ENCODE measurements around the gene COL8A2.

GRCh38 chr1:36118447-36119204, 6.4 kb downstream of the COL8A2 start:
- no peak for TF ChIP-seq CTCF (IDR thresholded peaks at IDR 0.05; ENCODE audit: insufficient read depth, low read length)
- TF ChIP-seq REST (IDR thresholded peaks at IDR 0.05; ENCODE audit: insufficient replicate concordance, low read depth): no peak
- TF ChIP-seq POLR2AphosphoS5 (IDR thresholded peaks at IDR 0.05; ENCODE audit: low read depth): no peak
- no peak for TF ChIP-seq GABPA (IDR thresholded peaks at IDR 0.05; ENCODE audit: low read depth)
- TF ChIP-seq SPI1 (IDR thresholded peaks at IDR 0.05; ENCODE audit: borderline replicate concordance, low read depth): no peak
